GM12878 (cell line): ENCODE results near the gene RERG. TPM values are rescaled to one million over a fixed set of nuclear protein-coding genes. Genes with fewer than 3 reads are reported as not detected.

Experiments used
- ATAC-seq: fragments of 200-7000 bp; cut with Tn5 transposase; 3 replicates; pipeline ENCODE4 v1.9.1; 2020; ENCODE audit warnings: mild to moderate bottlenecking, moderate library complexity
- BruUV-seq: library from RNA; stranded (reverse); fragments of 400-500 nt; replicated peaks from 2 replicates; lab custom pipeline; 2021; lab: Mats Ljungman, UMichigan
- CTCF ChIA-PET: fragments of 300-600 bp; sonication (Branson Sonifier 250); formaldehyde crosslinking; extraction: SDS; loops from one replicate; lab custom pipeline; 2021; ENCODE audit warnings: inconsistent platforms; lab: Yijun Ruan, JAX
- POLR2A ChIA-PET: fragments of 350-600 bp; formaldehyde crosslinking; extraction: SDS; loops from one replicate; lab custom pipeline; 2021; ENCODE audit warnings: inconsistent platforms; lab: Charles Lee
- RAD21 ChIA-PET: fragments of 300-600 bp; sonication (Branson Sonifier 250); formaldehyde crosslinking; loops from one replicate; lab custom pipeline; 2023; ENCODE audit warnings: antibody characterized with exemption; ENCODE audit not compliant: unreplicated experiment; lab: Charles Lee
- SMC1A ChIA-PET: fragments of 300-600 bp; sonication (Branson Sonifier 250); formaldehyde crosslinking; loops from one replicate; lab custom pipeline; 2023; ENCODE audit not compliant: unreplicated experiment, uncharacterized antibody; lab: Charles Lee
- DNase-seq: peaks from one replicate; pipeline ENCODE4 v3.0.0-alpha.2; 2011; ENCODE audit warnings: low read depth, low spot score
- FAIRE-seq: peaks from 3 replicates; lab custom pipeline; 2011; peaks lifted over from hg19 to GRCh38; lab: Jason Lieb, UNC
- H2AFZ ChIP-seq: 2 replicates; pipeline ENCODE4 v1.6.0; 2011; ENCODE audit warnings: low read depth, low read length, control low read depth; ENCODE audit not compliant: control insufficient read depth
- H3K27ac ChIP-seq: 2 replicates; pipeline ENCODE4 v1.5.1; 2011; ENCODE audit warnings: control low read depth; ENCODE audit not compliant: control insufficient read depth, insufficient read depth
- H3K27me3 ChIP-seq, 2 experiments: replicated peaks in 1 of 2; 2 replicates each; pipeline versions ENCODE4 v1.6.0 to v1.6.1; 2011; ENCODE audit warnings: low read length in 1 of 2; ENCODE audit not compliant: control insufficient read depth in 2 of 2, insufficient read depth in 2 of 2
- H3K36me3 ChIP-seq, 2 experiments: 2 replicates each; pipeline ENCODE4 v1.5.1; 2011; ENCODE audit warnings: low read length in 1 of 2; ENCODE audit not compliant: control insufficient read depth in 2 of 2, insufficient read depth in 2 of 2
- H3K4me1 ChIP-seq: 2 replicates; pipeline ENCODE4 v1.6.1; 2011; ENCODE audit warnings: mild to moderate bottlenecking, low read length, moderate library complexity, mixed read lengths; ENCODE audit not compliant: control insufficient read depth, insufficient read depth
- H3K4me2 ChIP-seq: 2 replicates; pipeline ENCODE4 v1.6.0; 2011; ENCODE audit warnings: control low read depth; ENCODE audit not compliant: control insufficient read depth, insufficient read depth
- H3K4me3 ChIP-seq: fragments of 200-600 bp; sonication (generic); 2 replicates; pipeline ENCODE4 v1.5.1; 2016
- H3K79me2 ChIP-seq: 2 replicates; pipeline ENCODE4 v1.6.0; 2011; ENCODE audit warnings: low read length; ENCODE audit not compliant: control insufficient read depth, insufficient read depth
- H3K9ac ChIP-seq: 2 replicates; pipeline ENCODE4 v1.8.0; 2011; ENCODE audit warnings: low read length, control low read depth, mixed read lengths; ENCODE audit not compliant: control insufficient read depth, insufficient read depth
- H3K9me3 ChIP-seq: replicated peaks from 3 replicates; pipeline ENCODE4 v1.5.1; 2011; ENCODE audit warnings: mild to moderate bottlenecking, low read length; ENCODE audit not compliant: control insufficient read depth, insufficient read depth
- H4K20me1 ChIP-seq: 2 replicates; pipeline ENCODE4 v1.6.0; 2011; ENCODE audit not compliant: control insufficient read depth, insufficient read depth
- CBX5 ChIP-seq: sonication (generic); IDR thresholded peaks from 2 replicates; pipeline ENCODE4 v1.6.1; 2016; ENCODE audit warnings: low read depth, moderate library complexity, mild to moderate bottlenecking, inconsistent platforms
- CREB1 ChIP-seq: IDR thresholded peaks from 2 replicates; pipeline ENCODE4 v1.6.1; 2012; ENCODE audit warnings: low read depth, mild to moderate bottlenecking, inconsistent platforms
- CREM ChIP-seq: IDR thresholded peaks from 2 replicates; pipeline ENCODE4 v1.6.1; 2014; ENCODE audit warnings: antibody characterized with exemption, low read depth
- EP300 ChIP-seq, 2 experiments: fragments of 150-350 bp in 1 of 2; IDR thresholded peaks; 2 replicates each; pipeline ENCODE4 v1.6.1; 2011 to 2012; ENCODE audit warnings: low read depth in 2 of 2, low read length in 2 of 2, borderline replicate concordance in 1 of 2, improper control_type of control experiment in 1 of 2, inconsistent platforms in 1 of 2; ENCODE audit not compliant: control insufficient read depth in 1 of 2
- KDM1A ChIP-seq: fragments of 200-600 bp; sonication (generic); IDR thresholded peaks from 2 replicates; pipeline ENCODE4 v1.6.1; 2016; ENCODE audit warnings: borderline replicate concordance
- POLR2A ChIP-seq: IDR thresholded peaks from 2 replicates; pipeline ENCODE4 v1.6.1; 2011; ENCODE audit warnings: low read depth, mild to moderate bottlenecking, low read length
- SMC3 ChIP-seq: IDR thresholded peaks from 2 replicates; pipeline ENCODE4 v1.6.1; 2011; ENCODE audit warnings: low read length, improper control_type of control experiment, borderline replicate concordance
- ZNF384 ChIP-seq: IDR thresholded peaks from 2 replicates; pipeline ENCODE4 v1.6.1; 2012; ENCODE audit warnings: low read depth, mild to moderate bottlenecking, low read length, improper control_type of control experiment, borderline replicate concordance
- WGBS: methylation state at CpG from one replicate; pipeline ENCODE4 v1.1.6; 2016; ENCODE audit warnings: low lambda C conversion rate; ENCODE audit not compliant: insufficient replicate concordance, insufficient coverage; ENCODE audit errors: missing lambda C conversion rate; 5-methylcytosine and 5-hydroxymethylcytosine counted together
- in situ Hi-C: fragments of 300-500 bp; cut with MboI; formaldehyde crosslinking; loops from 9 replicates; pipeline ENCODE4 v1.14.3; 2018; ENCODE audit warnings: mixed read lengths
- intact Hi-C: fragments of 100-400 bp; cut with micrococcal nuclease; formaldehyde crosslinking; loops from one replicate; pipeline ENCODE4 v1.14.2; 2022; ENCODE audit not compliant: unreplicated experiment
- polyA plus RNA-seq, 11 experiments: library from polyadenylated mRNA; depleted of rRNA in 4 of 11; unstranded in 6 of 11; stranded (reverse) in 5 of 11; fragments of >200 nt; fragmentation: Nextera tagmentation in 4 of 11; fragmentation: Illumina TruSeq in 1 of 11; extraction: Ambion mirVana in 4 of 11; extraction: Trizol in 1 of 11; gene quantifications; 1 replicate in 1 of 11; 2 replicates in 10 of 11; pipeline versions ENCODE4 v1.2.1 to v1.2.3, GENCODE V29; 2011 to 2016; ENCODE audit warnings: inconsistent platforms in 2 of 11, missing spikeins in 2 of 11, low read depth in 1 of 11
- total RNA-seq, 4 experiments: library from RNA; depleted of rRNA in 3 of 4; stranded (reverse); fragments of >200 nt in 3 of 4; fragmentation: Illumina TruSeq in 1 of 4; extraction: Trizol in 1 of 4; gene quantifications; 2 replicates each; pipeline versions ENCODE4 v1.2.1 to v1.2.3, GENCODE V29; 2013 to 2021
- TF ChIP-seq, protein P1 (sequence below): IDR thresholded peaks from 2 replicates; pipeline ENCODE4 v1.6.1; 2011; ENCODE audit warnings: low read depth, mild to moderate bottlenecking, low read length, moderate library complexity, borderline replicate concordance; ENCODE audit errors: extremely low read depth
- TF ChIP-seq, protein P2 (sequence below): fragments of 150-350 bp; IDR thresholded peaks from 2 replicates; pipeline ENCODE4 v1.6.1; 2014; ENCODE audit warnings: mild to moderate bottlenecking, low read depth, low read length
- TF ChIP-seq, protein P3 (sequence below): fragments of 450-650 bp; IDR thresholded peaks from 2 replicates; pipeline ENCODE4 v1.6.1; 2016; ENCODE audit warnings: mild to moderate bottlenecking
- TF ChIP-seq, protein P4 (sequence below): IDR thresholded peaks from 2 replicates; pipeline ENCODE4 v1.6.1; 2012; ENCODE audit warnings: low read length, inconsistent platforms
- TF ChIP-seq, protein P5 (sequence below): IDR thresholded peaks from 2 replicates; pipeline ENCODE4 v1.6.1; 2012; ENCODE audit warnings: low read depth, low read length, improper control_type of control experiment
- TF ChIP-seq, protein P6 (sequence below): fragments of 450-650 bp; IDR thresholded peaks from 2 replicates; pipeline ENCODE4 v1.6.1; 2017; ENCODE audit warnings: mild to moderate bottlenecking, moderate library complexity

Gene RERG
- total and polyA plus RNA-seq, 10 of the 15 experiments (the other 5 are each of a cell fraction or from before 2014, with no cell fraction given) = 0.03 to 5.3 (median 0.05) TPM; not detected in 5

DNA sequence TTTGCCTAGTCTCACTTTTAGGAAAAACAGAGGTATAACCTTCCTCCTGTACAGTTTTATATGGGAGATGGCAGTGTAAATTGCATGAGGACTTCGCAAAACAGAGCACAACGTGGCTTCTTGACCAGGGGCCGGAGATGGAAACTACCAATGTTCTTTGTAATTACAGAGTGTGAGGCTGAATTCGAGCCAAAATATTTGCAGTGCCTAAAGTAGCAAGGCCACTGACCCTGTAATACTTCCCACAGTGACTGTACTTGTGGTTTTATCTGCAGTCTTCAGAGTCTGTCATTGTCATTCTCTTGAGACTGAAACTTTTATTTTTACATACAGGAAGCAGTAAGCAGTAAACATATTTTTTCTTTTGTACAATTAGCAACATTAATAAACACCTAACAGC lies 98.9 kb downstream of the RERG start (continued):
- TF ChIP-seq, protein P1, sequence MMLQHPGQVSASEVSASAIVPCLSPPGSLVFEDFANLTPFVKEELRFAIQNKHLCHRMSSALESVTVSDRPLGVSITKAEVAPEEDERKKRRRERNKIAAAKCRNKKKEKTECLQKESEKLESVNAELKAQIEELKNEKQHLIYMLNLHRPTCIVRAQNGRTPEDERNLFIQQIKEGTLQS = no peak
- TF ChIP-seq SMC3 = no peak
- TF ChIP-seq, protein P2, sequence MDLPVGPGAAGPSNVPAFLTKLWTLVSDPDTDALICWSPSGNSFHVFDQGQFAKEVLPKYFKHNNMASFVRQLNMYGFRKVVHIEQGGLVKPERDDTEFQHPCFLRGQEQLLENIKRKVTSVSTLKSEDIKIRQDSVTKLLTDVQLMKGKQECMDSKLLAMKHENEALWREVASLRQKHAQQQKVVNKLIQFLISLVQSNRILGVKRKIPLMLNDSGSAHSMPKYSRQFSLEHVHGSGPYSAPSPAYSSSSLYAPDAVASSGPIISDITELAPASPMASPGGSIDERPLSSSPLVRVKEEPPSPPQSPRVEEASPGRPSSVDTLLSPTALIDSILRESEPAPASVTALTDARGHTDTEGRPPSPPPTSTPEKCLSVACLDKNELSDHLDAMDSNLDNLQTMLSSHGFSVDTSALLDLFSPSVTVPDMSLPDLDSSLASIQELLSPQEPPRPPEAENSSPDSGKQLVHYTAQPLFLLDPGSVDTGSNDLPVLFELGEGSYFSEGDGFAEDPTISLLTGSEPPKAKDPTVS = no peak
- TF ChIP-seq CBX5 = no peak
- TF ChIP-seq POLR2A = no peak
- TF ChIP-seq CREB1 = no peak
- TF ChIP-seq CREM = no peak
- TF ChIP-seq, protein P3, sequence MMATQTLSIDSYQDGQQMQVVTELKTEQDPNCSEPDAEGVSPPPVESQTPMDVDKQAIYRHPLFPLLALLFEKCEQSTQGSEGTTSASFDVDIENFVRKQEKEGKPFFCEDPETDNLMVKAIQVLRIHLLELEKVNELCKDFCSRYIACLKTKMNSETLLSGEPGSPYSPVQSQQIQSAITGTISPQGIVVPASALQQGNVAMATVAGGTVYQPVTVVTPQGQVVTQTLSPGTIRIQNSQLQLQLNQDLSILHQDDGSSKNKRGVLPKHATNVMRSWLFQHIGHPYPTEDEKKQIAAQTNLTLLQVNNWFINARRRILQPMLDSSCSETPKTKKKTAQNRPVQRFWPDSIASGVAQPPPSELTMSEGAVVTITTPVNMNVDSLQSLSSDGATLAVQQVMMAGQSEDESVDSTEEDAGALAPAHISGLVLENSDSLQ = no peak

DNA sequence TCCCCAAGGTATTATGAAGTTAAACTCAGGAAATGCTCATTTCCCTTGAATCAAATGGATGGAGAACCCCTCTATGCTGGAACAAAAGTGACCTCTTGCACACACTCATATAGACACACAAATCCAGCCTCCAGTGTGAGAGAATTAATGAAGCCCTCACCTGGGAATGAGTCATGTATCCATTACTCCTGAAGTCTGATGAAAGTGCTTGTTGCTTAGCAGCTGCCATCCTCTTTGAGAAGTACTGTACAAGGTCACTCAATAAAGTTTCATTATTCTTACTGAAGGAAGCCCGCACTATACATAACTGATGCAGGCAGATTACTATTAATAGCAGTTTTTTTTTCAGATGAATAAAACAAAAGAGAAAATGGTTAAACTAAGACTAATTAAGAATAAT lies 102.3 kb downstream of the RERG start:
- no peak for FAIRE-seq
- no TSS peak for BruUV-seq
- Histone ChIP-seq H3K4me2 (no peak overlapping the region), H3K4me3 (no peak overlapping the region), H3K27ac (no peak overlapping the region), H3K27me3 (no peaks in the 10 kb centered on the region), H3K9me3 (no peaks in the 10 kb centered on the region), H3K36me3 (no peaks in the 10 kb centered on the region), H4K20me1 (no peaks in the 10 kb centered on the region), H3K4me1 (no peaks in the 10 kb centered on the region), H2AFZ (no peak overlapping the region), H3K79me2 (no peaks in the 10 kb centered on the region), H3K9ac (no peak overlapping the region)
- ChIA-PET POLR2A (no interaction called here), SMC1A (no interaction called here), CTCF (no interaction called here), RAD21 (no interaction called here)
- in situ Hi-C loops (no loop called here), intact Hi-C loops (no loop called here)
- DNase-seq = no peak
- WGBS = 50% methylated on average over 1 of the region's 1 CpG
- no peak for ATAC-seq
- TF ChIP-seq ZNF384 (no peak), KDM1A (no peak), EP300 (IDR thresholded peaks at IDR 0.05; ENCODE audit: borderline replicate concordance in 1 of 2, control insufficient read depth in 1 of 2, low read depth in 2 of 2, low read length in 2 of 2) (no peak)
- TF ChIP-seq, protein P4, sequence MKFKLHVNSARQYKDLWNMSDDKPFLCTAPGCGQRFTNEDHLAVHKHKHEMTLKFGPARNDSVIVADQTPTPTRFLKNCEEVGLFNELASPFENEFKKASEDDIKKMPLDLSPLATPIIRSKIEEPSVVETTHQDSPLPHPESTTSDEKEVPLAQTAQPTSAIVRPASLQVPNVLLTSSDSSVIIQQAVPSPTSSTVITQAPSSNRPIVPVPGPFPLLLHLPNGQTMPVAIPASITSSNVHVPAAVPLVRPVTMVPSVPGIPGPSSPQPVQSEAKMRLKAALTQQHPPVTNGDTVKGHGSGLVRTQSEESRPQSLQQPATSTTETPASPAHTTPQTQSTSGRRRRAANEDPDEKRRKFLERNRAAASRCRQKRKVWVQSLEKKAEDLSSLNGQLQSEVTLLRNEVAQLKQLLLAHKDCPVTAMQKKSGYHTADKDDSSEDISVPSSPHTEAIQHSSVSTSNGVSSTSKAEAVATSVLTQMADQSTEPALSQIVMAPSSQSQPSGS = no peak
- TF ChIP-seq, protein P5, sequence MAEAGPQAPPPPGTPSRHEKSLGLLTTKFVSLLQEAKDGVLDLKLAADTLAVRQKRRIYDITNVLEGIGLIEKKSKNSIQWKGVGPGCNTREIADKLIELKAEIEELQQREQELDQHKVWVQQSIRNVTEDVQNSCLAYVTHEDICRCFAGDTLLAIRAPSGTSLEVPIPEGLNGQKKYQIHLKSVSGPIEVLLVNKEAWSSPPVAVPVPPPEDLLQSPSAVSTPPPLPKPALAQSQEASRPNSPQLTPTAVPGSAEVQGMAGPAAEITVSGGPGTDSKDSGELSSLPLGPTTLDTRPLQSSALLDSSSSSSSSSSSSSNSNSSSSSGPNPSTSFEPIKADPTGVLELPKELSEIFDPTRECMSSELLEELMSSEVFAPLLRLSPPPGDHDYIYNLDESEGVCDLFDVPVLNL = no peak
- TF ChIP-seq, protein P6, sequence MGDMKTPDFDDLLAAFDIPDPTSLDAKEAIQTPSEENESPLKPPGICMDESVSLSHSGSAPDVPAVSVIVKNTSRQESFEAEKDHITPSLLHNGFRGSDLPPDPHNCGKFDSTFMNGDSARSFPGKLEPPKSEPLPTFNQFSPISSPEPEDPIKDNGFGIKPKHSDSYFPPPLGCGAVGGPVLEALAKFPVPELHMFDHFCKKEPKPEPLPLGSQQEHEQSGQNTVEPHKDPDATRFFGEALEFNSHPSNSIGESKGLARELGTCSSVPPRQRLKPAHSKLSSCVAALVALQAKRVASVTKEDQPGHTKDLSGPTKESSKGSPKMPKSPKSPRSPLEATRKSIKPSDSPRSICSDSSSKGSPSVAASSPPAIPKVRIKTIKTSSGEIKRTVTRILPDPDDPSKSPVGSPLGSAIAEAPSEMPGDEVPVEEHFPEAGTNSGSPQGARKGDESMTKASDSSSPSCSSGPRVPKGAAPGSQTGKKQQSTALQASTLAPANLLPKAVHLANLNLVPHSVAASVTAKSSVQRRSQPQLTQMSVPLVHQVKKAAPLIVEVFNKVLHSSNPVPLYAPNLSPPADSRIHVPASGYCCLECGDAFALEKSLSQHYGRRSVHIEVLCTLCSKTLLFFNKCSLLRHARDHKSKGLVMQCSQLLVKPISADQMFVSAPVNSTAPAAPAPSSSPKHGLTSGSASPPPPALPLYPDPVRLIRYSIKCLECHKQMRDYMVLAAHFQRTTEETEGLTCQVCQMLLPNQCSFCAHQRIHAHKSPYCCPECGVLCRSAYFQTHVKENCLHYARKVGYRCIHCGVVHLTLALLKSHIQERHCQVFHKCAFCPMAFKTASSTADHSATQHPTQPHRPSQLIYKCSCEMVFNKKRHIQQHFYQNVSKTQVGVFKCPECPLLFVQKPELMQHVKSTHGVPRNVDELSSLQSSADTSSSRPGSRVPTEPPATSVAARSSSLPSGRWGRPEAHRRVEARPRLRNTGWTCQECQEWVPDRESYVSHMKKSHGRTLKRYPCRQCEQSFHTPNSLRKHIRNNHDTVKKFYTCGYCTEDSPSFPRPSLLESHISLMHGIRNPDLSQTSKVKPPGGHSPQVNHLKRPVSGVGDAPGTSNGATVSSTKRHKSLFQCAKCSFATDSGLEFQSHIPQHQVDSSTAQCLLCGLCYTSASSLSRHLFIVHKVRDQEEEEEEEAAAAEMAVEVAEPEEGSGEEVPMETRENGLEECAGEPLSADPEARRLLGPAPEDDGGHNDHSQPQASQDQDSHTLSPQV = no peak
